SU-DHL-6 (cell line): Measurements from ENCODE around the gene TBC1D5.

Experiments
- CTCF ChIP-seq: fragments of 200-600 bp; sonication (generic); IDR thresholded peaks from one replicate; pipeline ENCODE4 v1.5.1; 2017; ENCODE audit warnings: antibody characterized with exemption, mild to moderate bottlenecking, low read length, moderate library complexity; ENCODE audit not compliant: insufficient read depth, poor library complexity, severe bottlenecking
- EZH2phosphoT487 ChIP-seq: fragments of 200-600 bp; sonication (generic), shearing (Covaris generic); conservative IDR thresholded peaks from 2 replicates; pipeline ENCODE4 v1.6.1; 2018; ENCODE audit warnings: mild to moderate bottlenecking, antibody characterized with exemption, low read length, moderate library complexity, mixed read lengths

GRCh38 chr3:17430582-17430981, 311.8 kb downstream of the TBC1D5 start:
- TF ChIP-seq CTCF (no peak), EZH2phosphoT487 (no peak)
